NCI-H1417 (cell line): ENCODE data around the gene AK9.
"Not testable (repeated sequence)": the region's sequence is repeated elsewhere in the genome, so short reads cannot be mapped to it uniquely, and the experiment has no call there.

Experiments
- DNase-seq, 3 experiments: peaks; one replicate each; lab custom pipeline; 2025; lab: John Stamatoyannopoulos, UW

Gene AK9

GRCh38 chr6:109690737-109691621 is at the start of gene AK9, which contains the start of gene FIG4:
TSS of gene AK9 (minus strand) at chr6:109691202. CDS start at chr6:109675745, 15,457 bp downstream.
TSS of gene FIG4 (plus strand) at chr6:109691296. CDS start at chr6:109691436, 140 bp downstream.
- peak; percentile 93 to 97 (median 96) for DNase-seq

GRCh38 chr6:109740787-109741186 is 49.8 kb upstream of the AK9 start:
- DNase-seq: no peak

- DNase-seq: no peak
These were observed 48.7 kb upstream of the AK9 start for GRCh38 chr6:109739686-109740085.

- no peak for DNase-seq
These were observed 47.7 kb upstream of the AK9 start for GRCh38 chr6:109738667-109739066.

GRCh38 chr6:109738255-109738654 is 47.3 kb upstream of the AK9 start:
- DNase-seq: no peak

- no peak for DNase-seq
These were observed 45.4 kb upstream of the AK9 start for GRCh38 chr6:109736273-109737025.

GRCh38 chr6:109725250-109725649 is 34.2 kb upstream of the AK9 start:
- DNase-seq: not testable (repeated sequence)

GRCh38 chr6:109722564-109723254 is 31.7 kb upstream of the AK9 start:
- DNase-seq: no peak

GRCh38 chr6:109722011-109722410 is 31.0 kb upstream of the AK9 start:
- DNase-seq: no peak

- DNase-seq: no peak
These were observed 29.3 kb upstream of the AK9 start for GRCh38 chr6:109720311-109720710.

GRCh38 chr6:109718991-109719390 is 28.0 kb upstream of the AK9 start:
- no peak for DNase-seq

- peak in 1 of 3 experiments; percentile 6 for DNase-seq
These were observed 27.0 kb upstream of the AK9 start for GRCh38 chr6:109717971-109718370.

GRCh38 chr6:109715616-109716015 is 24.6 kb upstream of the AK9 start:
- DNase-seq: no peak

- no peak for DNase-seq
These were observed 23.6 kb upstream of the AK9 start for GRCh38 chr6:109714611-109715010.

GRCh38 chr6:109714166-109714565 is 23.2 kb upstream of the AK9 start:
- DNase-seq: peak in 2 of 3 experiments; percentile 32 to 63

- DNase-seq: no peak
These were observed 22.1 kb upstream of the AK9 start for GRCh38 chr6:109713097-109713496.

GRCh38 chr6:109708099-109708498 is 17.1 kb upstream of the AK9 start:
- DNase-seq: not testable (repeated sequence)

- DNase-seq: no peak
These were observed 15.5 kb upstream of the AK9 start for GRCh38 chr6:109706513-109706912.

- DNase-seq: peak; percentile 80 to 94 (median 88)
These were observed 14.3 kb upstream of the AK9 start for GRCh38 chr6:109705258-109705657.

GRCh38 chr6:109702791-109703190 is 11.8 kb upstream of the AK9 start:
- DNase-seq: no peak

- DNase-seq: no peak
These were observed 10.8 kb upstream of the AK9 start for GRCh38 chr6:109701774-109702173.

GRCh38 chr6:109701221-109701620 is 10.2 kb upstream of the AK9 start:
- DNase-seq: no peak
